ENCODE measurements around the gene WDR18.

The WDR18 gene

DNA sequence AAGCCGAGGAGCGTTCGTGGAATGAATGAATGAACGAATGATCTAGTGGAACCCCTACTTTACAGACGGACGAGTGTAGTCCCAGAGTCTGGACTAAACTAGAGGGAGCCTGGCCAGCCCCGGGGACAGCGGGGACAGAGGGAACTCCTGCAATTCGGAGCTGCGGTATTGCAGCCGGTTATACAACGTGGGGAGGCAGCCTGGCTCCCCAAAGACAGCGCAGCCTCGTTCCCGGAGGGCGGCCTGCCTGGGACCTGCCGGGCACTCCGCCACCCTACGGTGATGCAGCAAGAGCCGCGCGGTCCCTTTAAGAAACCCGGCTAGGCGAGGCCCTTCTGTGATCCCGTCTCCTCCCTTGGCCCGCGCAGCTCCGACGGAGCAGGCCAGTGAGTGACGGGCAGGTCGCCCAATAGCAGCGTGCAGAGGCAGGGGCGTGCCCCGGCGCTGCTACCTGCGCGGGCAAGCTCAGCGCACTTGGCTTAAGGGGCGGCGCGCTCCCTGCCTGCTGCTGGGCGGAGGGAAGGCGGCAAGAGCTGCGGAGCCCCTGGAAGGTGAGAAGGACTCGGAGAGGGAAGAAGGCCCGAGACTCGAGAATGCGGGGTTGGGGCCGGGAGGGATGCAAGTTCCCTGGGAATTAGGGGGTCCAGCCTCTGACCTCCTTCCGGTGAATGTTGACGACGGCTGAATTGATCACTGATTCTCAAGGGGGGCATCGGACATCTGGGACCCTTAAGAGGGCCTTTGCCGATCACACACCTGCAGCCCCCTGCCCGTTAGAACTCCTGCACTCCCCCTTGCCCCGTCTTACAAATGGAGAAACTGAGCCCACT is 55.7 kb downstream of the WDR18 start, which contains the start of gene ABCA7:
Gene ABCA7 (plus strand): TSS at position 462 of the 830 bp plus-strand sequence. CDS start 1,255 bp downstream, outside the sequence.
- TF ChIP-seq FOXP2 (optimal IDR thresholded peaks at IDR 0.05; ENCODE audit: borderline replicate concordance, extremely low read depth, extremely low read length, insufficient read depth) (peak; percentile 56), TAF1 (IDR thresholded peaks at IDR 0.05; ENCODE audit: borderline replicate concordance, insufficient read depth, low read length) (no peak), POLR2AphosphoS5 (IDR thresholded peaks at IDR 0.05; ENCODE audit: low read depth, low read length) (no peak; the same call in 1 of the 2 replicates), SIN3A (IDR thresholded peaks at IDR 0.05; ENCODE audit: borderline replicate concordance, insufficient read depth, low read length) (no peak; the same call in 1 of the 2 replicates)
- TF ChIP-seq, protein P1, sequence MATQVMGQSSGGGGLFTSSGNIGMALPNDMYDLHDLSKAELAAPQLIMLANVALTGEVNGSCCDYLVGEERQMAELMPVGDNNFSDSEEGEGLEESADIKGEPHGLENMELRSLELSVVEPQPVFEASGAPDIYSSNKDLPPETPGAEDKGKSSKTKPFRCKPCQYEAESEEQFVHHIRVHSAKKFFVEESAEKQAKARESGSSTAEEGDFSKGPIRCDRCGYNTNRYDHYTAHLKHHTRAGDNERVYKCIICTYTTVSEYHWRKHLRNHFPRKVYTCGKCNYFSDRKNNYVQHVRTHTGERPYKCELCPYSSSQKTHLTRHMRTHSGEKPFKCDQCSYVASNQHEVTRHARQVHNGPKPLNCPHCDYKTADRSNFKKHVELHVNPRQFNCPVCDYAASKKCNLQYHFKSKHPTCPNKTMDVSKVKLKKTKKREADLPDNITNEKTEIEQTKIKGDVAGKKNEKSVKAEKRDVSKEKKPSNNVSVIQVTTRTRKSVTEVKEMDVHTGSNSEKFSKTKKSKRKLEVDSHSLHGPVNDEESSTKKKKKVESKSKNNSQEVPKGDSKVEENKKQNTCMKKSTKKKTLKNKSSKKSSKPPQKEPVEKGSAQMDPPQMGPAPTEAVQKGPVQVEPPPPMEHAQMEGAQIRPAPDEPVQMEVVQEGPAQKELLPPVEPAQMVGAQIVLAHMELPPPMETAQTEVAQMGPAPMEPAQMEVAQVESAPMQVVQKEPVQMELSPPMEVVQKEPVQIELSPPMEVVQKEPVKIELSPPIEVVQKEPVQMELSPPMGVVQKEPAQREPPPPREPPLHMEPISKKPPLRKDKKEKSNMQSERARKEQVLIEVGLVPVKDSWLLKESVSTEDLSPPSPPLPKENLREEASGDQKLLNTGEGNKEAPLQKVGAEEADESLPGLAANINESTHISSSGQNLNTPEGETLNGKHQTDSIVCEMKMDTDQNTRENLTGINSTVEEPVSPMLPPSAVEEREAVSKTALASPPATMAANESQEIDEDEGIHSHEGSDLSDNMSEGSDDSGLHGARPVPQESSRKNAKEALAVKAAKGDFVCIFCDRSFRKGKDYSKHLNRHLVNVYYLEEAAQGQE (IDR thresholded peaks at IDR 0.05; ENCODE audit: insufficient read depth in 1 of 2, low read depth in 2 of 2, low read length in 2 of 2): peak in 1 of 2 experiments; percentile 12; a peak in 1 of 4 replicates

DNA sequence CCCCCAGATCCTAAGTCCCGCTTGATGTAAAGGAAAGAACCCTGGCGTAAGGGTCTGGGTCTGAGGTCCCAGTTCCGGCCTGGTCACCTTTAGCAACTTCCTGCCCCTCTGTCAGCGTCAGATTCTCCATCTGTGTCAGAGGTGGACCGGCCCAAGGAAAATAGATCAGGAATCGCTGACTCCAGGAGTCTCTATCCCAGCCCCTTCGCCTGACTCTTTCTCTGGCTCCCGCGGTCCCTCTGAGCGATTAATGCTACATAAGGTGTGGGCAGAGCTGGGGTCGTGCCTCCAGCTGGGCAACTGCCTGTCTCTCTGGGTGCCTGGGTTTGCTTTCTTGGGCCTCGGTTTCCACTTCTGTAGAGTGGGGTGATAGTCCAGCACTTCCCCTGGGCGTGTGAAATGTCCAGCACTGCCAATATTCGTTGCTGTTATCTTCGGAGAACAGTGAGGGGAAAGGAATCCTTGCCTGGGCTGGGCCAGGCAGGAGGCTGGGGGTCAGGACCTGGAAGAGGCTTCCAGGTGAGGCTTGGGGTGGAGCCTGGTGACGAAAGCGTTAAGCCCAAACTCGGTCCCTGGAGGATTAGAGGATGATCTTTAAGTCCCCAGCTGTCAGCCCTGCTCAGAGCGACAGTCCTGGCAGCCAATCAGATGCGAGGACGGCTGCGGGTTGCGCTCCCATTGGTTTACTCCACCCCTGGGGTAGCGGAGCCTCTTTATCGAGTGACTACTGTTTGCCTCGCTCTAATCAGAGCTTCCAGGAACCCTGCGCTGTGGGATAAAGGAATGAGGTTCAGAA is 56.5 kb downstream of the WDR18 start:
- TF ChIP-seq, protein P1 (IDR thresholded peaks at IDR 0.05; ENCODE audit: insufficient read depth in 1 of 2, low read depth in 2 of 2, low read length in 2 of 2): no peak
- TF ChIP-seq FOXP2 (optimal IDR thresholded peaks at IDR 0.05; ENCODE audit: borderline replicate concordance, extremely low read depth, extremely low read length, insufficient read depth) (no peak), SIN3A (IDR thresholded peaks at IDR 0.05; ENCODE audit: borderline replicate concordance, insufficient read depth, low read length) (no peak), POLR2AphosphoS5 (IDR thresholded peaks at IDR 0.05; ENCODE audit: low read depth, low read length) (no peak), TAF1 (IDR thresholded peaks at IDR 0.05; ENCODE audit: borderline replicate concordance, insufficient read depth, low read length) (no peak)

DNA sequence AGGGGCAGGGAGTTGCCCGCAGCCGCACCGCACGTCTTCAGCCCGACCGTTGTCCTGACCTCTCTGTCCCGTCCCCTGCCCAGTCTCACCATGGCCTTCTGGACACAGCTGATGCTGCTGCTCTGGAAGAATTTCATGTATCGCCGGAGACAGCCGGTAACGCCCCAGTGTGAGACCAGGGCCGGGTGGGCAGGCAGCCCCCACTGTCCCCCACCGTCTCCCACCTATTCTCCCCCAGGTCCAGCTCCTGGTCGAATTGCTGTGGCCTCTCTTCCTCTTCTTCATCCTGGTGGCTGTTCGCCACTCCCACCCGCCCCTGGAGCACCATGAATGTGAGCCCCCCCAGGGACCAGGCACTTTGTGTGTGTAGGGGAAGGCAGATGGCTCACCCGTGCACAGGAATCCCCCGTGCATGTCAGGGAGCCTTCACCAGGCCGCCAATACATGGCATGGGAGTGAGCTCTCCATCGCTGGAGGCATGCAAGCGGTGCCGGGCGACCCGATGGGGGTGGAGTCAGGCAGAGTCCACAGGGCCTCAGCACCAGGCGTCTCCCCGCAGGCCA is 57.2 kb downstream of the WDR18 start:
- no peak for TF ChIP-seq TAF1 (IDR thresholded peaks at IDR 0.05; ENCODE audit: borderline replicate concordance, insufficient read depth, low read length)
- no peak for TF ChIP-seq FOXP2 (optimal IDR thresholded peaks at IDR 0.05; ENCODE audit: borderline replicate concordance, extremely low read depth, extremely low read length, insufficient read depth)
- TF ChIP-seq POLR2AphosphoS5 (IDR thresholded peaks at IDR 0.05; ENCODE audit: low read depth, low read length): no peak
- TF ChIP-seq, protein P1 (IDR thresholded peaks at IDR 0.05; ENCODE audit: insufficient read depth in 1 of 2, low read depth in 2 of 2, low read length in 2 of 2): no peak
- TF ChIP-seq SIN3A (IDR thresholded peaks at IDR 0.05; ENCODE audit: borderline replicate concordance, insufficient read depth, low read length): no peak

GRCh38 chr19:1041835-1042685 is 57.9 kb downstream of the WDR18 start:
- TF ChIP-seq SIN3A (IDR thresholded peaks at IDR 0.05; ENCODE audit: borderline replicate concordance, insufficient read depth, low read length): no peak
- no peak for TF ChIP-seq TAF1 (IDR thresholded peaks at IDR 0.05; ENCODE audit: borderline replicate concordance, insufficient read depth, low read length)
- no peak for TF ChIP-seq FOXP2 (optimal IDR thresholded peaks at IDR 0.05; ENCODE audit: borderline replicate concordance, extremely low read depth, extremely low read length, insufficient read depth)
- TF ChIP-seq POLR2AphosphoS5 (IDR thresholded peaks at IDR 0.05; ENCODE audit: low read depth, low read length): no peak
- TF ChIP-seq, protein P1 (IDR thresholded peaks at IDR 0.05; ENCODE audit: insufficient read depth in 1 of 2, low read depth in 2 of 2, low read length in 2 of 2): no peak
